Uterus (tissue), 2 donors: Measurements from ENCODE around the gene SGPL1.

Experiments
- POLR2A ChIP-seq, 2 donors: fragments of 450-650 bp; IDR thresholded peaks; one replicate each; pipeline ENCODE4 v1.6.1; 2016; ENCODE audit warnings: antibody characterized with exemption in 2 of 2, mild to moderate bottlenecking in 1 of 2, moderate library complexity in 1 of 2
- TF ChIP-seq, protein P1 (sequence below), 4 experiments: fragments of 200-600 bp in 2 of 4; fragments of 450-650 bp in 2 of 4; sonication (generic) in 2 of 4; IDR thresholded peaks; one replicate each; pipeline ENCODE4 v1.5.1; 2016 to 2019; ENCODE audit warnings: antibody characterized with exemption in 4 of 4, mild to moderate bottlenecking in 2 of 4, moderate library complexity in 1 of 4

GRCh38 chr10:70866424-70866823 is 50.7 kb downstream of the SGPL1 start:
- TF ChIP-seq, protein P1, sequence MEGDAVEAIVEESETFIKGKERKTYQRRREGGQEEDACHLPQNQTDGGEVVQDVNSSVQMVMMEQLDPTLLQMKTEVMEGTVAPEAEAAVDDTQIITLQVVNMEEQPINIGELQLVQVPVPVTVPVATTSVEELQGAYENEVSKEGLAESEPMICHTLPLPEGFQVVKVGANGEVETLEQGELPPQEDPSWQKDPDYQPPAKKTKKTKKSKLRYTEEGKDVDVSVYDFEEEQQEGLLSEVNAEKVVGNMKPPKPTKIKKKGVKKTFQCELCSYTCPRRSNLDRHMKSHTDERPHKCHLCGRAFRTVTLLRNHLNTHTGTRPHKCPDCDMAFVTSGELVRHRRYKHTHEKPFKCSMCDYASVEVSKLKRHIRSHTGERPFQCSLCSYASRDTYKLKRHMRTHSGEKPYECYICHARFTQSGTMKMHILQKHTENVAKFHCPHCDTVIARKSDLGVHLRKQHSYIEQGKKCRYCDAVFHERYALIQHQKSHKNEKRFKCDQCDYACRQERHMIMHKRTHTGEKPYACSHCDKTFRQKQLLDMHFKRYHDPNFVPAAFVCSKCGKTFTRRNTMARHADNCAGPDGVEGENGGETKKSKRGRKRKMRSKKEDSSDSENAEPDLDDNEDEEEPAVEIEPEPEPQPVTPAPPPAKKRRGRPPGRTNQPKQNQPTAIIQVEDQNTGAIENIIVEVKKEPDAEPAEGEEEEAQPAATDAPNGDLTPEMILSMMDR (IDR thresholded peaks at IDR 0.05) = no peak
- no peak for TF ChIP-seq POLR2A (IDR thresholded peaks at IDR 0.05)
